GM12892 (cell line): Measurements from ENCODE around the gene MAP4.

Experiments
- POLR2A ChIP-seq: IDR thresholded peaks from 2 replicates; pipeline ENCODE4 v1.6.1; 2011; ENCODE audit warnings: low read depth, low read length, control low read depth
- TAF1 ChIP-seq: IDR thresholded peaks from 2 replicates; pipeline ENCODE4 v1.6.1; 2011; ENCODE audit warnings: low read depth, mild to moderate bottlenecking, control low read depth, low read length, borderline replicate concordance

- TF ChIP-seq POLR2A (no peak), TAF1 (no peak)
Measured at GRCh38 chr3:47849186-47849698, 167.0 kb downstream of the MAP4 start.
